ENCODE results near the gene APOBEC3G. TPM values are rescaled to one million over a fixed set of nuclear protein-coding genes. Genes with fewer than 3 reads are reported as not detected.

Gene APOBEC3G
- total and polyA plus RNA-seq, 7 donors = 3.0 to 21.4 (median 11.1) TPM

DNA sequence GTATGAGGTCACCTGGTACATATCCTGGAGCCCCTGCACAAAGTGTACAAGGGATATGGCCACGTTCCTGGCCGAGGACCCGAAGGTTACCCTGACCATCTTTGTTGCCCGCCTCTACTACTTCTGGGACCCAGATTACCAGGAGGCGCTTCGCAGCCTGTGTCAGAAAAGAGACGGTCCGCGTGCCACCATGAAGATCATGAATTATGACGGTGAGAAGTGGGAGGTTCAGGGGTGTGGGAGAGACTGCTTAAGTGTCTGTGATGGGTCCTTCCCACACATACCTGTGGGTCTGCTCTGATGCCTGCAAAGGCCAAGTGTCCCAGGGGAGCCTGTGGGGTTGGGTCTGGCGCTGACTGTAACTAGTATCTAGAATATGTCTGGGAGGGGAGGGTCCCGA is 3.9 kb downstream of the APOBEC3G start:
- intact Hi-C loops (cut with DNase I) = no loop called here

DNA sequence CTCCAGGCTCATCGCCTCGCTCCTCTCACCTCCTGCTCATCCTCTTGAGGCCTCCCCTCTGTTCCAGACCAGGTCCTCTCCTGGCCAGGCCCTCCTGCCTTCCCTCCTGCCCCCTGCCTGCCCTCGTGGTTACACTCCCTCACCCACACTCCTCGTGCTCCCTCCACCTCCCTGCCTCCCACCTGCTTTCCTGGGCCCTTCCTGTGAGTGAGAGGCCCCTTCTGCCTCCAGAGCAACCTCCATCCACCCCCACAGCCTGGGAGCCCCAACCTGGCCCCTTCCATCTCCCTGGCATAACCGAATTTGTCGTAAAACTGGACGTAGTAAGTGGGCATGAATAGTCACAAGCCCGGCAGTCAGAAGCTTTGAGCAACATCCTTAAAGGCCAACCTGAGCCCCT is 4.5 kb downstream of the APOBEC3G start:
- Histone ChIP-seq H3K4me3 (no peak overlapping the region), H3K36me3 (peaks cover 0 to 8% (median 0%) of the 10 kb centered on the region in 4 donors), H3K4me1 (peaks cover 0 to 14% (median 7%) of the 10 kb centered on the region in 4 donors), H3K27me3 (peaks cover 0 to 3% (median 0%) of the 10 kb centered on the region in 3 donors), H3K27ac (no peak overlapping the region), H3K9me3 (no peaks in the 10 kb centered on the region)
- TF ChIP-seq, protein P1, sequence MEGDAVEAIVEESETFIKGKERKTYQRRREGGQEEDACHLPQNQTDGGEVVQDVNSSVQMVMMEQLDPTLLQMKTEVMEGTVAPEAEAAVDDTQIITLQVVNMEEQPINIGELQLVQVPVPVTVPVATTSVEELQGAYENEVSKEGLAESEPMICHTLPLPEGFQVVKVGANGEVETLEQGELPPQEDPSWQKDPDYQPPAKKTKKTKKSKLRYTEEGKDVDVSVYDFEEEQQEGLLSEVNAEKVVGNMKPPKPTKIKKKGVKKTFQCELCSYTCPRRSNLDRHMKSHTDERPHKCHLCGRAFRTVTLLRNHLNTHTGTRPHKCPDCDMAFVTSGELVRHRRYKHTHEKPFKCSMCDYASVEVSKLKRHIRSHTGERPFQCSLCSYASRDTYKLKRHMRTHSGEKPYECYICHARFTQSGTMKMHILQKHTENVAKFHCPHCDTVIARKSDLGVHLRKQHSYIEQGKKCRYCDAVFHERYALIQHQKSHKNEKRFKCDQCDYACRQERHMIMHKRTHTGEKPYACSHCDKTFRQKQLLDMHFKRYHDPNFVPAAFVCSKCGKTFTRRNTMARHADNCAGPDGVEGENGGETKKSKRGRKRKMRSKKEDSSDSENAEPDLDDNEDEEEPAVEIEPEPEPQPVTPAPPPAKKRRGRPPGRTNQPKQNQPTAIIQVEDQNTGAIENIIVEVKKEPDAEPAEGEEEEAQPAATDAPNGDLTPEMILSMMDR (IDR thresholded peaks at IDR 0.05) = no peak
- TF ChIP-seq POLR2A (IDR thresholded peaks at IDR 0.05) = no peak
- no peak for TF ChIP-seq POLR2AphosphoS5 (IDR thresholded peaks at IDR 0.05)
- no peak for TF ChIP-seq EP300 (IDR thresholded peaks at IDR 0.05)
- DNase-seq = no peak
- intact Hi-C loops (cut with DNase I) = no loop called here
- 78% methylated on average over 8 of the region's 8 CpGs for WGBS, 2 donors

More for the DNA sequence above, 3.9 kb downstream of the APOBEC3G start:
- no peaks in the 10 kb centered on the region for H3K9me3 ChIP-seq
- peaks cover 0 to 3% (median 0%) of the 10 kb centered on the region in 3 donors for H3K27me3 ChIP-seq
- H3K27ac ChIP-seq = no peak overlapping the region
- H3K4me1 ChIP-seq = peaks cover 0 to 14% (median 7%) of the 10 kb centered on the region in 4 donors
- H3K4me3 ChIP-seq = no peak overlapping the region
- 90 to 92% methylated on average over 12 of the region's 12 CpGs for WGBS, 2 donors
- H3K36me3 ChIP-seq = peaks cover 0 to 8% (median 0%) of the 10 kb centered on the region in 4 donors
- no peak for TF ChIP-seq POLR2A (IDR thresholded peaks at IDR 0.05)
- TF ChIP-seq, protein P1 (IDR thresholded peaks at IDR 0.05) = no peak
- TF ChIP-seq POLR2AphosphoS5 (IDR thresholded peaks at IDR 0.05) = no peak
- TF ChIP-seq EP300 (IDR thresholded peaks at IDR 0.05) = no peak
- no peak for DNase-seq

DNA sequence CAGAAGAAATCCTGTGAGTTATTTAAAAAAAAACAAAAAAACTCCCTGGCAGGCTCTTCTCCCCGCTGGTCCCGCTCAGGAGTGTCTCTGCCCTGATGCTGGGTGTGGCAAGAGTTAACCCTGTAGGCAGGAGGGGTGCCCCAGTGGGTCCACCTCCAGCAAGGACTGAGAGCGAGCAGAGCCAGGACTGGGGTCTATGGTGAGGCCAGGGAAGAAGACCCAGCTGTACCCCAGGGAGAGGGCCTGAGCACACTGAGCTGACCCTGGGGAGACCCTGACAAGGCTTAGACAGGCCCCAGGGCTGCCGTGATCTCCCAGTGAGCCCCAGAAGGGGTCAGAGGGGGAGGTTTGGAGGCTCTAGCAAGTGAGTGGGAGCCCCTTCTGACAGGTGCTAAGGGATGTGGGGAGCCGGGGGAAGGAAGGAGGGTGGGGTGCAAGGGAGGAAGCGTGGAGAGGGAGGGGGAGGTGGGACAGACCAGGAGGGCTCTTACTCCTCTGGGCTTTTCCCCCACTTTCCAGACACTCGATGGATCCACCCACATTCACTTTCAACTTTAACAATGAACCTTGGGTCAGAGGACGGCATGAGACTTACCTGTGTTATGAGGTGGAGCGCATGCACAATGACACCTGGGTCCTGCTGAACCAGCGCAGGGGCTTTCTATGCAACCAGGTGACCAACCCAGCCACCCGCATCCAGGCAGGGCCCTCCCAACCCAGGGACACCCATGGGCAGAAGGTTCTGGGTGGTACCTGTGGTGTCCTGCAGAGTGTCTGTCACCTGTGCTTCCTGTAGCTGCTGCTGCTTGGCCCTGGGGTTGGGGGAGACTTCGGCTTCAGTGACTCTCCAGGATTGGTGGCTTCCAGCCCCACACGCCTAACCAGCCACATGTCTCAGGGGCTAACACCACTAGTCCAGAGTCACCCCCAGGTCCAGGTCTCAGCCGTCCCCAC is 6.4 kb downstream of the APOBEC3G start:
- no peaks in the 10 kb centered on the region for H3K9me3 ChIP-seq
- peaks cover 0 to 3% (median 0%) of the 10 kb centered on the region in 3 donors for H3K27me3 ChIP-seq
- no peak overlapping the region for H3K4me3 ChIP-seq
- H3K4me1 ChIP-seq = peaks cover 0 to 4% (median 2%) of the 10 kb centered on the region in 4 donors
- no peak for TF ChIP-seq POLR2A (IDR thresholded peaks at IDR 0.05)
- TF ChIP-seq, protein P1 (IDR thresholded peaks at IDR 0.05) = no peak
- TF ChIP-seq EP300 (IDR thresholded peaks at IDR 0.05) = no peak
- TF ChIP-seq POLR2AphosphoS5 (IDR thresholded peaks at IDR 0.05) = no peak
- intact Hi-C loops (cut with DNase I) = no loop called here
- peaks cover 0 to 8% (median 0%) of the 10 kb centered on the region in 4 donors for H3K36me3 ChIP-seq
- H3K27ac ChIP-seq = no peak overlapping the region
- no peak for DNase-seq
- 79 to 86% methylated on average over 14 of the region's 14 CpGs for WGBS, 2 donors

DNA sequence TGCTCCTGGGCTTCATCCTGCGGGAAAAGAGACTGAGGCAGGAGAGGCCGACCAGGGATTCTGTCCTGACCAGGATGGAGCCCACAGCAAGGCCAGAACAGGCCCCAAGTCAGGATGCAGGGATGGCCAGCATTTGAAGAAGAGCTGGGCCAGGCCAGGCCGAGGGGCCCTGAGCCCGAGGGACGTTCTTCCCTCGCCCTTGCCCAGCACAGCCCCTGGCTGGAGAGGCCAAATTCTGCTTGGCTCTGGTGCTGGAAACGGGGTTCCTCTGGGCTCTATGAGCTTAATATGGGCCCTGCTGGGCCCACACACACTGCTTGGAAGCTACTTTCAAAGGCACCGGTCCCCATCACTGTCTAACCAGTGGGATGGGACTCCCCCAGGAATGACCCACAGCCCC is 7.6 kb downstream of the APOBEC3G start:
- H3K4me3 ChIP-seq = no peak overlapping the region
- H3K4me1 ChIP-seq = peaks cover 0 to 4% (median 2%) of the 10 kb centered on the region in 4 donors
- peaks cover 0 to 8% (median 0%) of the 10 kb centered on the region in 4 donors for H3K36me3 ChIP-seq
- no peaks in the 10 kb centered on the region for H3K9me3 ChIP-seq
- intact Hi-C loops (cut with DNase I) = no loop called here
- 93 to 94% methylated on average over 8 of the region's 8 CpGs for WGBS, 2 donors
- H3K27me3 ChIP-seq = peaks cover 0 to 3% (median 0%) of the 10 kb centered on the region in 3 donors
- DNase-seq = no peak
- no peak overlapping the region for H3K27ac ChIP-seq
- no peak for TF ChIP-seq EP300 (IDR thresholded peaks at IDR 0.05)
- TF ChIP-seq POLR2AphosphoS5 (IDR thresholded peaks at IDR 0.05) = no peak
- TF ChIP-seq POLR2A (IDR thresholded peaks at IDR 0.05) = no peak
- TF ChIP-seq, protein P1 (IDR thresholded peaks at IDR 0.05) = no peak
